Germinal center (tissue), 1 donor: ENCODE results near the gene SP2.

ENCODE experiments used
- DNase-seq: peaks from one replicate; pipeline ENCODE4 v3.0.0; 2012; ENCODE audit warnings: mixed read lengths, low spot score

Gene SP2

DNA sequence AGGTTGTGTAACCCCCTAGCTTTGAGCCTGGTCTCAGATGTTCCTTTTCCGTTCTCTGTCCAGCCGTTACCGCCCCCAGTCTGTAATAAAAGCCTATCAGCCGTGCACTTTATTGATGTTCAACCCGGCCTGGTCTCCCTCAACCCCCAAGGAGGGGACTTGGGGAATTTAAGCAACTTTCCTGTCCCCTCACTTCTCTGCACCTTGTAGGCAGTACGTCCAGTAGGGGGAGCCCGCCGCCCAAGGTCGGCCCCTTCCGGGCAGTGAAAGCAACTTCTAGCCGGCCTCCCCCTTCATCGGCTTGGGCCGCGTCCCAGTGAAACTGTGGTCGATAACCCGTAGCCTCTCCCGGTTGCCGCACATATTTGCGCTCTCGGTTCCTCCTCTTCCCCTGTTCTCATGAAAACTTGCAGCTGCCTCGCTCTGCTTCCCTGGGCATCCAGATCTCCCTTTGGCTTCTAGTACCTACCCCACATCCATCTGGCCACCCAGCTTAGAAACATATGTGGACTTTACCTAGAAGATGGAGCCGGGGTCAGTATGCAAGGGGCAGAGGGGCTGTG, 53.2 kb downstream of the SP2 start:
- DNase-seq = peak; percentile 76

DNA sequence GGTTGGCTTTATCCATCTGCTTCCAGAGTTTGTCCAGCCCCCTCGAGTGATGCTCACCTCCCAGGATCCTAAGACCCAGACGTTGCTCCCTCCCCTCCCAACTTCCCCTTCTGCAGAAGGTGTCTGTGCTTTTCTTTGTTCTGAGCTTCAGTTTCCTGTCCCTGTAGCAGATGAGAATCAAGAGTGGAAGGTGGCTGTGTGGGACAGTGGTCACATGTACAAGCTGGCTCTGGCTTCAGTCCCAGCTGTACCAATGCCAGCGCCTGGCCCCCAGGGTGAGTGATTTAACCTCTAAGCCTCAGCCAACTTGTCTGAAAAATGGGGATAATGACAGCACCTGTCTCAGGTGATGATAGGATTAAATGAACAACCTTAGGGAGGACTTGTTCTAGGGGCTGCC, 53.9 kb downstream of the SP2 start:
- no peak for DNase-seq

DNA sequence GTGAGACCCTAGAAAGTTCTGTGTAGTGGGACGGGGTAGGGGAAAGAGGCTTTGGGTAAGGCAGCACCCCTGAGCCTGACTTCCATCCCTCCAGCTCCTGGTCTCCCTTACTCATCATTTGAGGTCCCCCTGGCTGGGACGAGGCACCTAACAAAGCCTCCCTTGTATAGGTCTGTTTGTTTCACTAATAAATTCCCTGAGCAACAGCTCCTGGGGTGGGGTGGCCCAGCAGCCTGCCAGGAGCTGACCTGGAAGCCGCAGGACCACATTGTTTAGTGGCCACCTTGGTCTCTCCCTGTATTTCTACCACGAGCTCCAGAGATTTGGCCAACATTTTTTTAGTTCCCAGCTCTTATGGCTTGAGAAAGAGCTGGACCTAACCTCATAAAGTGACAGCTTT, 54.4 kb downstream of the SP2 start:
- no peak for DNase-seq

DNA sequence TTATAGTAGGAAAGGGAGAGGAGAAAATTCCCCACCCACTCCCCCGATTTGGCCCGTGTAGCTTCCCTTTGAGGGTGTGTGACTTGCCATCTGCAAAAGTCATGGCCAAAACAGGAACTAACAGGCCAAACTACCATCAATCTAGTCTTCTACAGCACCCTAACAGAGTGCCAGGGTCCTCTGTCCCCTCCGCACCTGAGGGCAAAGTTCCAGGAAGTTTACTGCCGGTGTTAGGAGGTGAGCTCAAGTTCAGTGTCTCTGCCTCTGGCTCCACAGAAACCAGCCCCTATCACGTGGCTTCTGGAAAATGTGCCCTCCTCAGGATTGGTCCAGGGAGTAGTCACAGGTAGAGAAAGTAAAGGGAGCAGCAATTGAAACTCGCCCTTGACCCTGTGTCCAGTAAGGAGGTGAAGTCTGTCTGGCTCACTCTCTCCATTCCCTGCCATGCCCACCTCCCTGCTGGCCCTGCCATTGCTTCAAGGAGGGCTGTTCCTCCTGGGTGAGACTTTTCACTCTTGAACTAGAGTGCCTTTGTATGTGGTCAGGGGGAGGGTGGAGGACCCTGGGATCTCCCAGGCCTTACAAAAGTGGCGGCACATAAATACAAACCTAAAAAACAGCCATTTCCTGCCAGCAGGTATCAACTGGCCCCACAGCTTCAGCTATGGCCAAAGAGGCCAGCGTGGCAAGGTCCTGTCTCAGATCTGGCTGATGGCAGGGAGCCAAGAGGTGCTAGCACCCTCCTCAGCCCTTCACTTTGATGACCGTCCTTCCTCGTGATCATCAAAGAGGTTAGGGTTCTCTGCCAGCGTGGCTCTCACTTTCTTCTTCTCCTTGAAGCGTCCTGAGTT, 56.4 kb downstream of the SP2 start:
- DNase-seq = no peak

DNA sequence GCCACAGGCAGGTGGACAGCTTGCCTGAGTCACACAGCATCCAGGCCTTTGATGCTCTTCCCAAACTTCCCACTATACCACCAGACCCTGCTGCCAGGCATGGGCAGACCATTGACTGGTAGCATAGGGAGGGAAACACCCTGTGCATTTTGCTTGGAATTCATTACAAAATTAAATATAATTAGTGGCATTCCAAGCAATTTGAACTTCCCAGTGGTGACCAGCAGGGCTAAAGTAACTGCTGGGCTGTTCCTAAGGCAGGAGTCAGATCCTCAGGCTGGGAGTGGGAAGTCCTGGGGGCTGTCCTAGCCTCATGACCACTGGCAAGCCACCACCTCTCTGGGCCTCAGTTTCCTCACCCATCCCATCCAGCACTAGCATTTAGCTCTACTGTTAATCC, 57.9 kb downstream of the SP2 start:
- DNase-seq = no peak

GRCh38 chr17:47955497-47956461, 59.7 kb downstream of the SP2 start:
- no peak for DNase-seq

GRCh38 chr17:47956791-47957590, 61.0 kb downstream of the SP2 start:
- DNase-seq = no peak

GRCh38 chr17:47957591-47958490, 61.8 kb downstream of the SP2 start, which contains the start of gene PRR15L:
Gene PRR15L (minus strand): TSS chr17:47957883. CDS start chr17:47953234, 4,649 bp downstream.
- no peak for DNase-seq

- DNase-seq = no peak
These were observed 64.0 kb downstream of the SP2 start for GRCh38 chr17:47959825-47960655.

DNA sequence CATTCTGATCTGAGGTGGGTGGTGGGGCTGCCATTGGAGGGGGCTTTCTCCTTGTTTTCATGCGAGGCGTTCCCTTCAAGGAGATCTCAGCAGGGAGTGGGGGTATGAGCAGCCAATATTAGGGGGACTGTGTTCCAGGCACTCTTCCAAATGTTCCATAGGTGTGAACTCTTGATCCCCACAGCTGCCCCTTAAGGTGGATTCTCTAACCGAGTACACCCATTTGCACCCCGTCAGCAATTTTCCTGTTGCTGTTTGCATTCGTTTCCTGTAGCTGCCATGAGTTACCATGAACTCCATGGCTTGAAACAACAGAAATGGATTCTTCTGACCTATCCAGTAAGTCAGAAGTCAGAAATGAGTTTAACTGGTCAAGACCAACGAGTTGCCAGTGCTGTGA, 65.4 kb downstream of the SP2 start:
- no peak for DNase-seq

DNA sequence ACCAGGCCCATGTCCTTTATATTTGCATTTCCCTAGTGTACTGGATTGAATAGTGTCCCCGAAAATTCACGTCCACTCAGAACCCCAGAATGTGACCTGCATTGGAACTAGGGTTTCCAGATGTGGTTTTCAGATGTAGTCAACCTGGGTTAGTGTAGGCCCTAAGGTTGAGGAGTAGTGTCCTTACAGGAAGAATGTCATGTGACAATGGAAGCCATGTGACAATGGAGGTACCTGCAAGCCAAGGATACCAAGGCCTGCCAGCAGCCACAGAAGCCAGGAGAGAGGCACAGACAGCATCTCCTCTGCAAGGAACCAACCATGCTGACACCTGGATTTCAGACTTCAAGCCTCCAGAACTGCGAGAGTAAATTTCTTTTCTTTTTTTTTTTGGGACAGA, 66.9 kb downstream of the SP2 start:
- no peak for DNase-seq

DNA sequence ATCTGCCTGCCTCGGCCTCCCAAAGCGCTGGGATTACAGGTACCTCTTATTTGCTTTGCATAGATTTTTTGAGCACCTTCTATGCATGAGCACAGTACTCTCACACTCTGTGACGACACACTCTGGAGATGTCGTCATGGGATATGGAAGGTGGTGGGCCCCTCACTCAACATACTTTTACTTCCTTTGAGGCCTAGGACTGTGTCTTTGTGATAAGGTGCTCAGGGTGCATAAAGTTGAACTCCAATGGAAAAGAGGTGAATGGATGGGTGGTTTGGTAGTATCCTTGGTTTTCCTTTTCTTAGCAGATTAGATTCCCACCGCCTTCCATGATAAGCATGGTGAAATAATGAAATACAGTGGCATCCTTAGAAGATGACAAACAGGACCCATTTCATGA, 68.8 kb downstream of the SP2 start:
- DNase-seq = no peak

GRCh38 chr17:47966079-47966519, 70.1 kb downstream of the SP2 start:
- no peak for DNase-seq

DNA sequence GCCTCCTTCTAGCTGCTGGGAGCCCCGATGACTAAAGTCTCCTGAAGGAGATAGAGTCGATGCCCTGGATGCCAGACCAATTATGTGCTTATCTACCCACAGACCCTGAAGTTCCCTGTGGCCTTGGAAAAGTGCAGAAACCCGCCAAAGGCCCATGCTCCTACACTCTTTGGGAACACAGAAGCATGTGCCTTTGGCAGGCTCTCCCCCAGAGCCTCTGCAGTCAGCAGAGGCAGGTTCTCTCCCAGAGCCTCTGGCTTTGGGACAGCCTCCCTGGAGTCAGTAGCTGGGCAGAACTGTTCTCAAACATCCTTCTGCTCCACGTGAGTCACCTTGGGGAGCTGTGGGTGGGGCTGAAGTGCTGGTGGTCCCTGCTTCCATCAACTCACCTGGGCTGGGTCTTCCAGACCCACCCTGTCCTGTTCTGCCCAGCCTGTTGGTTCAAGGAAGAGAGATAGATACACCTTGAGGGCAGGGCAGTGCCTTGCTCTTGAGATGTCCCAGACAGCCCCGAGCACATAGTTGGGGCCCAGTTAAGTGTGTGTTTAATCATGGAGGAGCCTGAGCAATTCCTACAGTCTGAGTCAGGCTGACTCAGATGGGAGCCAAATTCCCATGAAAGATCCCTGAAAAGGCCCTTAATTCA, 71.7 kb downstream of the SP2 start:
- DNase-seq = no peak

GRCh38 chr17:47968836-47969235, 72.8 kb downstream of the SP2 start:
- DNase-seq = no peak

DNA sequence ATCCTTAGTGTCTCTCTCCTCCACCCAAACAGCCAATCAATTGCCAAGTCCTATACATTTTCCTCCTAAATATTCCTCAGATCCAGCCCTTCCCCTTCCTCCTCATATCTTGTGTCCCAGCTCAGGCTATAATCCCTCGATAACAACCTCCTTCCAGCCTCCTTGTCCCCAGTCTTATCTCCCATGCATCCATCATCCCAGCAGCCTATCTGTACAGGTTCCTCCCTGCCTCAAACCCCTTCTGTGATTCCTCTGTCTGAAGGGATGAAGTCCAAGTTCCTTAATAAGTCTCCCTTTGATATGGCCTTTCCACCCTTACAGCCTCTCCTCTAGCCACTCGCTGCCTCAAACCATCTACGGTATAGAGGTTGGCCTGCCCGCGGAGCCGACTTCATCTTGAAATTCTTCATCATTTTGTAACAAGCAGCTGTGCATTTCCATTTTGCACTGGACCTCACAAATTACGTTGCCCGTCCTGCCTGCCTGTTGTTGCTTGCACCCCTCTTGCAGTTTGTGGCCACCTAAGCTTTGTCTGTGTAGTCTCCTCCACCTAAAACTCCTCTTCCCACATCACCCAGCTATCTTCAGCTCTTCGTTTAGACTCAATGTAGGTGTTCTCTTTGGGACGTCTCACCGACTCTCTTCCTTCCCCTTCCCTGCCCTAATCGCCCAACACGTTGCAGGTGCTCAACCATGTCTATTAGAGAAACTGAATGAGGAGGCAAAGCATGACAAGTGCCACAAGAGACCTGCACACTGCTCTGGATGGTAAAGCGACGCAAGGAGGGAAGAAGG, 74.1 kb downstream of the SP2 start:
- DNase-seq = no peak

DNA sequence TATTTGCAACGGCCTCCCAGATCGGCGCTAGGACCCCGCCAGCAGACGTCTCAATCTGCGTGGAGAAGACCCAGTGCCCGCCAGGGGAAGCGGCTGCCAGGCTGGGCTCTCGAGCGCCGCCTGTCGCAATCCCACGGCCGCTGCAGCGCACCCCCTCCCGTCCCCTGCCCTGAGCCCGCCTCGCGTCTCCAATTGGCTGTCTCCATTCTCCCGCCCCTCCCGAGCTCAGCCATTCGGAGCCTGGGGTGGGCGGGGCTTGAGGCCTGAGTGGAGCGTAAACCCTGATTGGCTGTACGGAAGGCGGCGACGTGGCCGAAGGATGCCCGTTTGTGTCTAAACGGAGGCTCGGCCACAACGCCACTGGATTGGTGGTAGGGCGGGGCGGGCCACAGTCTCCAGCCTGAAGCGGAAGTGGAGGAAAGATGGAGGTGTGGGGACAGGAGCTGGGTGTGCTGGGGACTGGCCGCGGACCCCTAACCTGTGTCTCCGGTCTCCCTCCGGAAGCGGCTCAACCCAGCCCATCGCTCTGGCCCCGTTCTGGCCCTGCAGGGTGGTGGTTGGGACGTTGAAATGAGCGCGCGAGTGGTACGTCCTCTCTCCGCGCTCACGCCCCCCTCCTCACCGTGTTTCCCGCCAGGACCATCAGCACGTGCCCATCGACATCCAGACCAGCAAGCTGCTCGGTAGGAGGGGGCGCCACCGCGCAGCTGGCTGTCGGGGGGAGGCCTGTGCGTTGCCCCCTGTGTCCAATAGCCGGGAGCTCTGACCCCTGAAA, 74.9 kb downstream of the SP2 start, which contains the start of gene CDK5RAP3:
CDK5RAP3 (plus strand) TSS at position 389 of the 775 bp plus-strand sequence; CDS start at position 423, 34 bp downstream.
- DNase-seq = peak; percentile 97
